Skeletal muscle satellite cell (primary cell): ENCODE measurements around the gene PRICKLE2.

ENCODE experiments used
- H3K27me3 ChIP-seq: 2 replicates; pipeline ENCODE4 v1.7.0; 2013; ENCODE audit warnings: low read length; ENCODE audit not compliant: control insufficient read depth, insufficient read depth
- H3K36me3 ChIP-seq: 2 replicates; pipeline ENCODE4 v1.7.0; 2013; ENCODE audit warnings: mild to moderate bottlenecking, control low read depth, low read length; ENCODE audit not compliant: insufficient read depth
- H3K4me1 ChIP-seq: 2 replicates; pipeline ENCODE4 v1.7.0; 2013; ENCODE audit warnings: low read length; ENCODE audit not compliant: control insufficient read depth, insufficient read depth
- H3K4me2 ChIP-seq: 2 replicates; pipeline ENCODE4 v1.7.0; 2013; ENCODE audit warnings: mild to moderate bottlenecking, low read length
- H3K4me3 ChIP-seq: 2 replicates; pipeline ENCODE4 v1.7.0; 2013; ENCODE audit warnings: low read length
- H3K9ac ChIP-seq: 2 replicates; pipeline ENCODE4 v1.7.0; 2013; ENCODE audit warnings: mild to moderate bottlenecking, low read depth, low read length, moderate library complexity
- H3K9me3 ChIP-seq: replicated peaks from 2 replicates; pipeline ENCODE4 v1.7.0; 2013; ENCODE audit warnings: mild to moderate bottlenecking, control low read depth, low read length

Gene PRICKLE2

DNA sequence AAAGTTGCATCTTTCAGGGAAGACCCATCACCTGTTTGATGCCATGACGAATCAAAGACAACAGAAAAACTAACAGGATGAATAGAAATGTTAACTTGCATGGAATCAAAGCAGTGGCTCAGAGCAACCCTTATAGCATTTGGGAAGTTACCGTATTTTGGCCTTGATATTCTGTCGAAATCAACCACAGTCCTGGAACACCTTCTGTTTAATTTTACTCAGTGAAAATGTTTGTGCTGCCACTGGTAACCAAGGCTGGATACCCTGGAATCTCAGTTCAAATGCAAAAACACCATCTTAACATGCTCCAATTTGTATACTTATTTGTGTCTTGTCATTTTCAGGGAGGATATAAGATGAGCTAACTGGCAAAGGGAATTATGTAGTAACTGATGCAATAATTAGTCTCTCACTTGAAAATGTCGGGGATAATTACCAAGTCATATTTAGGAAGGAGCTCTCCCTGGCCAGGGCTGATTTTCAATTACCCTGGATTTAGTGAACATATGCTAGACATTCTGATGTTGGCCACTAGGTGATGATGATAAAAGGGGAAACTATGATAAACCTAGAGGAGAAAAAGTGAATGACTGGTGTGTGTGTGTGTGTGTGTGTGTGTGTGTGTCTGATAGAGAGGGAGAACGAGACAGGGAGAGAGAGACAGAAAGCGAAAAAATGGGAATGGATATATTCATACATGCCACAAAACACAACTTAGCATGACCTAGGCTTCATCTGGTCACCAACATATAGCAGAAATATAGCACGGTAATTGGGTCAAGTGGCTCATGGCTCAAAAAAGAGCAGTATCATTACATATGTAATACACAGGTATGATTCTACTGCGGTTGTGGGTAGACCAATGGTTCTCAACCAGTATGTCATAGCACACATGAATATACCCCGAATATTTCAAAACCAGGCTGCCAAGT, 19.0 kb upstream of the PRICKLE2 start:
- Histone ChIP-seq H3K4me1 (peaks cover 13% of the 10 kb centered on the region), H3K27me3 (no peaks in the 10 kb centered on the region), H3K4me2 (no peak overlapping the region), H3K36me3 (no peaks in the 10 kb centered on the region), H3K9ac (no peak overlapping the region), H3K9me3 (no peaks in the 10 kb centered on the region), H3K4me3 (no peak overlapping the region)

GRCh38 chr3:64242435-64242834, 17.2 kb upstream of the PRICKLE2 start:
- no peak overlapping the region for H3K4me3 ChIP-seq
- peaks cover 3% of the 10 kb centered on the region for H3K36me3 ChIP-seq
- no peaks in the 10 kb centered on the region for H3K9me3 ChIP-seq
- no peak overlapping the region for H3K4me2 ChIP-seq
- H3K4me1 ChIP-seq = peaks cover 23% of the 10 kb centered on the region
- H3K27me3 ChIP-seq = no peaks in the 10 kb centered on the region
- H3K9ac ChIP-seq = no peak overlapping the region

DNA sequence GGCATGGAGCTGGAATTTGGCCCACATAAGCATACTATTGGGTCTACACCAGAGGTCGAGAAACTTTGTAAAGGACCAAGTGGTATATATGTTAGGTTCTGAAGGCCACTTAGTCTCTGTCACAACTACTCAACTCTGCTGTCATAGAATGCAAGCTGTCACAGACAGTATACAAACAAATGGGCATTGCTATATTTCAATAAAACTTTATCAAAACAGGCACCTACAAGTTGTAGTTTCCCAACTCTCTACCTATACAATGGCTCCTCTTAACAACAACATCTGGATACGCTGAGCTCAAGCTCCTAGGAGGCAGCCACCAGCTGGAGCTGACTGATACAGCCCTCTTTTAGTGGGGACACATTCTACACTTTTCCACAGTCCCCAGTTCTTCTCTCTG, 15.7 kb upstream of the PRICKLE2 start:
- H3K4me1 ChIP-seq = peaks cover 23% of the 10 kb centered on the region
- H3K4me3 ChIP-seq = no peak overlapping the region
- H3K27me3 ChIP-seq = no peaks in the 10 kb centered on the region
- no peaks in the 10 kb centered on the region for H3K9me3 ChIP-seq
- no peak overlapping the region for H3K4me2 ChIP-seq
- no peak overlapping the region for H3K9ac ChIP-seq
- peaks cover 9% of the 10 kb centered on the region for H3K36me3 ChIP-seq

DNA sequence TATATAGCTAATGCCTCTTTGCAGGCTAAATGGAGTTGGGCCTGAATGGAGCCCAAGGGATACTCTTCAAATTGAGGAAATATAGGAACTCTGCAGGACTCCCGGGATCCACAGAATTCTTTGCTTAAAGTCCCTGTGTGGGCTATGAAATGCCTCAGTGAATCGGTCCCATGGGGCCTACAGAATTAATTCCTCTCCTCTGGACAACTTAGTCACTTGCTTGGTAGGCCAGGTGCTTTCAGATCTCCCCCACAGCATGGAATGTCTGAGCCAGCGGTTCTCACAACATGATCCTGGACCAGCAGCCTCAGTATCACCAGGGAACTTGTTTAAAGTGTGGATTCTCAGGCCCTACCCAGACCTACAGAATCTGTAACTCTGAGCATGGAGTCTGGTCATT, 15.1 kb upstream of the PRICKLE2 start:
- peaks cover 23% of the 10 kb centered on the region for H3K4me1 ChIP-seq
- H3K4me3 ChIP-seq = no peak overlapping the region
- peaks cover 12% of the 10 kb centered on the region for H3K36me3 ChIP-seq
- no peak overlapping the region for H3K4me2 ChIP-seq
- no peak overlapping the region for H3K9ac ChIP-seq
- H3K9me3 ChIP-seq = no peaks in the 10 kb centered on the region
- H3K27me3 ChIP-seq = no peaks in the 10 kb centered on the region

GRCh38 chr3:64239841-64240240, 14.6 kb upstream of the PRICKLE2 start:
- H3K27me3 ChIP-seq = no peaks in the 10 kb centered on the region
- peaks cover 23% of the 10 kb centered on the region for H3K4me1 ChIP-seq
- no peaks in the 10 kb centered on the region for H3K9me3 ChIP-seq
- H3K4me3 ChIP-seq = no peak overlapping the region
- no peak overlapping the region for H3K9ac ChIP-seq
- peaks cover 12% of the 10 kb centered on the region for H3K36me3 ChIP-seq
- H3K4me2 ChIP-seq = no peak overlapping the region

DNA sequence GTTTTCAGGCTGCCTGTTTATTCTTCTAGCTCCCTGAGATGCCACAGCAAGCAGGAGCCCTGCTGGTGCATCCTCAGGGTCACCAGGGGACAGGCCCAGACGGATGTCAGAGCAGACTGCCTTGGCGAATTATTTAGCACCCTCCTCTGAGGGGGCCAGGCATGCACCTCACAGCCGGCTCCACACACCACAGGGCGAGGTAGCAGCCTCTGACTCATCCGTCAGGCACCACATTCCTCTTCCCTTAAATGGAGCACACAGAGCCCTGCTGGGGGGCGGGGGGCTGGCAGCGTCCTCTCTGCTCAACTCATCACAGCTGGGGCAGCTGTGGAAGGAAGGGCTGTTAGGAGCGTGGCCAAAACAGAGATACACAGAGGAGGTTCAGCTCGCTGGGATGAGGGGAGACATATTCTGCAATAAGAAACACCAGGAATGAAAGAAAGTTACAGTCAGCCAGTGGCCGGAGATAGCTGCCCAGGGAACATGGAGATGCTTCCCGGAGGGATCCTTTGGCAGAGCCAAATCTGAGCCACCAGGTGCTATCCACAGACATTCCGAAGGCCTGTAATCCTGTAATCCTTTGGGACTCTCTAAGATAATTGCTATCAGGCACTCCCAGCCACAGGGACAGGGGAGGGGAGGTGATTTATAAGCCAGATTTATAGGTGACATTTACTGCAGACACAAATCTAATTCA, 13.9 kb upstream of the PRICKLE2 start:
- Histone ChIP-seq H3K27me3 (no peaks in the 10 kb centered on the region), H3K4me3 (peak overlapping the region; percentile 31), H3K9me3 (no peaks in the 10 kb centered on the region), H3K4me2 (peak overlapping the region; percentile 62), H3K9ac (peak overlapping the region; percentile 23), H3K36me3 (peaks cover 12% of the 10 kb centered on the region), H3K4me1 (peaks cover 23% of the 10 kb centered on the region)

DNA sequence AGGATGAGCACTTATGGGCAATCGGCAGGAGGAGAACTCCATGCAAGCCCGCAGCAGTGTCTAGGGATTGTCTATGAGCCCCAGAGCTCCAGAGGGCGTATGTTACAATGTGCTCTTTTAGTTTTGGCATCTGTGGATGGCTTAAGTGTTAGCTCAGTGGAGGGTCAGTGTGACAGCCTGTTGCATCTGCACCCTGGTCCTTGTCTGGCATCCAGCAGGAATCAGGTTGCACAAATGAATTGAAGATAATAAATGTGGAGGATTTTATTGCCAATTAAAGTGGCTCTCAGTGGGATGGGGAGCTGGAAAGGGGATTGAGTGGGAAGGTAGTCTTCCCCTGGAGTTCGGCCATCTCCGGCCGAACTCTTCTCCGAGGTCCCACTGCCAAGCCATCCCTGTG, 11.8 kb upstream of the PRICKLE2 start:
- peaks cover 23% of the 10 kb centered on the region for H3K4me1 ChIP-seq
- H3K4me3 ChIP-seq = no peak overlapping the region
- H3K9ac ChIP-seq = no peak overlapping the region
- H3K27me3 ChIP-seq = no peaks in the 10 kb centered on the region
- no peak overlapping the region for H3K4me2 ChIP-seq
- H3K36me3 ChIP-seq = peaks cover 12% of the 10 kb centered on the region
- no peaks in the 10 kb centered on the region for H3K9me3 ChIP-seq

DNA sequence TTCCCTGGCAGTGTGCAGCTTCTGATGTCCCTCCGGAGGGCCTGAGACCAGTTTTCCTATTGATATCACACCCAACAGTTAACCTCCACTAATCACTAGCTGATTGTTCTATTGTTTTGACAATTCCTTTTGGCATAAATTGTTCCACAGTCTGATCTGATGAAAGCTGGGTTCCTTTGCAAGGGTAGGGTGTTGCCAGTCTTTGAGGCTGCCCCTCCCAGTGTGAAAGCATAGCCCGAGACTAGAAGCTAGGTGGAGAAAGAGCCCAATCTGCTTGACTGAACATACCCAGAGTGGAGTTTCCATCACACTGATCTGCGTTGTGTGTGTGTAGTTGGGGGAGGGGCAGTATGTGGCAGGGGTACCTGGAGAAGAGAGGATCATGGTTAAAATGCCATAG, 10.3 kb upstream of the PRICKLE2 start:
- Histone ChIP-seq H3K36me3 (peaks cover 12% of the 10 kb centered on the region), H3K27me3 (no peaks in the 10 kb centered on the region), H3K4me1 (peaks cover 21% of the 10 kb centered on the region)

GRCh38 chr3:64234571-64234970, 9.3 kb upstream of the PRICKLE2 start:
- peaks cover 12% of the 10 kb centered on the region for H3K36me3 ChIP-seq
- no peak overlapping the region for H3K4me2 ChIP-seq
- H3K9me3 ChIP-seq = no peaks in the 10 kb centered on the region
- H3K27me3 ChIP-seq = no peaks in the 10 kb centered on the region
- no peak overlapping the region for H3K4me3 ChIP-seq
- peaks cover 12% of the 10 kb centered on the region for H3K4me1 ChIP-seq
- no peak overlapping the region for H3K9ac ChIP-seq

More for the DNA sequence above, 10.3 kb upstream of the PRICKLE2 start:
- Histone ChIP-seq H3K4me3 (no peak overlapping the region), H3K9ac (no peak overlapping the region), H3K9me3 (no peaks in the 10 kb centered on the region), H3K4me2 (no peak overlapping the region)

DNA sequence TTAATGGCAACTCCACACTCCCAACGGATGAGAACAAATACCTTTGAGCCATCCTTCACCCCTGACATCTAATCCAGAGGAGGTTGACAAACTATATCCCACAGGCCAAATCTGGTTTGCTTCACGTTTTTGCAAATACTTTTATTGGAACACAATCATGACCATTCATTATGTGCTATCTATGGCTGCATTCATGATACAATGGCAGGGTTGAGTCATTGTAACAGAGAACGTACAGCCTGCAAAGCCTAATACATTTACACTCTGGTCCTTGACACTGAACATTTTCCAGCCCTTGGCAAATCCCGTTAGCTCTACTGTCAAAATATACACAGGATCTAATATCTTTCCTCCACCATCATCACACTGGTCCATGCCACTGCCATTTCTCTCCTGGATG, 7.6 kb upstream of the PRICKLE2 start:
- Histone ChIP-seq H3K4me1 (no peaks in the 10 kb centered on the region), H3K36me3 (peaks cover 10% of the 10 kb centered on the region), H3K9me3 (no peaks in the 10 kb centered on the region), H3K27me3 (no peaks in the 10 kb centered on the region), H3K4me2 (no peak overlapping the region), H3K9ac (no peak overlapping the region), H3K4me3 (no peak overlapping the region)

GRCh38 chr3:64229903-64230302, 4.6 kb upstream of the PRICKLE2 start:
- Histone ChIP-seq H3K4me1 (peaks cover 13% of the 10 kb centered on the region), H3K4me3 (no peak overlapping the region), H3K36me3 (no peaks in the 10 kb centered on the region), H3K27me3 (no peaks in the 10 kb centered on the region), H3K9ac (no peak overlapping the region), H3K9me3 (no peaks in the 10 kb centered on the region), H3K4me2 (no peak overlapping the region)
